VCaP (cell line): ENCODE data around the gene TAPBP.

Experiments used
- H3K27ac ChIP-seq: fragments of 450-650 bp; 2 replicates; pipeline ENCODE4 v1.5.1; 2017
- TF ChIP-seq, protein P1 (sequence below): fragments of 450-650 bp; conservative IDR thresholded peaks from 2 replicates; pipeline ENCODE4 v1.5.1; 2017; ENCODE audit warnings: mild to moderate bottlenecking, moderate library complexity

TAPBP gene

DNA sequence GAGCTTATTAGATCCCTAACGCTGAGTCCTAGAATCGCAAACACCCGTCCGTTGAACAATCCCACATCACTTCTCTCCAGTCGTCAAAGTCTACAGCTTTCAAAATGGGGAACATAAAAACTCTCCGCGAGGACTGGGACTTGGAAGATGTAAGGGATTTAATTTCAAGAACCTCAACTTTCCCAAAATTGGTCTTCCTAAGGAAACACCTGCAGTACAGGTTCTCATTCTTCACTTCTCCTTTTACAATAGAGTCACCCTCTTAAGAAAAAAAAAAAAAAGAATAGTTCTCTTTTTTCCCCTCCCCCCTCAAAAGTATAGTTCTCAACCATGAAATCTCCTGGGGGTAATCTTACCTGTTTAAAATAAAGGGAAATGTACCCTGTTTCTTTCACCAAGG lies 10.2 kb upstream of the TAPBP start:
- TF ChIP-seq, protein P1, sequence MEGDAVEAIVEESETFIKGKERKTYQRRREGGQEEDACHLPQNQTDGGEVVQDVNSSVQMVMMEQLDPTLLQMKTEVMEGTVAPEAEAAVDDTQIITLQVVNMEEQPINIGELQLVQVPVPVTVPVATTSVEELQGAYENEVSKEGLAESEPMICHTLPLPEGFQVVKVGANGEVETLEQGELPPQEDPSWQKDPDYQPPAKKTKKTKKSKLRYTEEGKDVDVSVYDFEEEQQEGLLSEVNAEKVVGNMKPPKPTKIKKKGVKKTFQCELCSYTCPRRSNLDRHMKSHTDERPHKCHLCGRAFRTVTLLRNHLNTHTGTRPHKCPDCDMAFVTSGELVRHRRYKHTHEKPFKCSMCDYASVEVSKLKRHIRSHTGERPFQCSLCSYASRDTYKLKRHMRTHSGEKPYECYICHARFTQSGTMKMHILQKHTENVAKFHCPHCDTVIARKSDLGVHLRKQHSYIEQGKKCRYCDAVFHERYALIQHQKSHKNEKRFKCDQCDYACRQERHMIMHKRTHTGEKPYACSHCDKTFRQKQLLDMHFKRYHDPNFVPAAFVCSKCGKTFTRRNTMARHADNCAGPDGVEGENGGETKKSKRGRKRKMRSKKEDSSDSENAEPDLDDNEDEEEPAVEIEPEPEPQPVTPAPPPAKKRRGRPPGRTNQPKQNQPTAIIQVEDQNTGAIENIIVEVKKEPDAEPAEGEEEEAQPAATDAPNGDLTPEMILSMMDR = no peak
- peak overlapping the region; percentile 100 for H3K27ac ChIP-seq

DNA sequence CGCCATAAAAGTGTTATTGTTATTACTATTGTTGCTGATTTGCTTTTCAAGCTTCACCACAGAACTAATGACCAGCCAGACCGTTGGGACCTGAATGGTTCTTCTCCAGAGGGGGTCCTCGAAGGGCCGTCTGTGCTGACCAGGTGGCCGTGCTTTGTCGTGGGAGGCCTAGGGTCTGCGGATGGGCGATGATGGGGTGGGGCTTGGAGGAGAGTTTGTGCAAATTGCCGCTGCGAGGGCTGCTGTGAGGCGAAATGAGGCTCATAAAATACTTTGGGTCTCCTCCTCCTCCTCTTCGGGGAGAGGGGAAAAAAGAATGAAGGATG lies 9.7 kb upstream of the TAPBP start:
- TF ChIP-seq, protein P1 = peak; percentile 16; the same call in 1 of the 2 replicates
- peak overlapping the region; percentile 100 for H3K27ac ChIP-seq

DNA sequence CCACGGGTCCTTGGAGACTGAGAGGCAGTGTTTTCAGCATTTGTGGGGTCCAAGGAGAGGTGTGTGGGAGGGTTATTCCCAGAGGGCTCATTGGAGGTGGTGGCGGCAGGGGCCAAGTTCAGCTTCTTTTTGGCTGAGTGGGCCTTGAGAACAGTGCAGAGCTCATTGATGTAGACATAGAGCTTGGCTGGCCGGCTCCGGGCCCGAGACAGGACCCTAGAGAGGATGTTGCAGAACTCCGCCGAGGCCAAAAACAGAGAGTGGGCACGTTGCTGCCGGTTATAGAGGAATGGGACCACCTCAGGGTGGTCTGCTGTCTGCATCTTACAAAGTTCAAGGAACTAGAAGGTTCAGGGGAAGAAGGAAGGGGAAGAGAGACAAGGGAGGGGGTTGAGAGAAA lies 7.3 kb upstream of the TAPBP start:
- H3K27ac ChIP-seq = peak overlapping the region; percentile 100
- TF ChIP-seq, protein P1 = no peak

DNA sequence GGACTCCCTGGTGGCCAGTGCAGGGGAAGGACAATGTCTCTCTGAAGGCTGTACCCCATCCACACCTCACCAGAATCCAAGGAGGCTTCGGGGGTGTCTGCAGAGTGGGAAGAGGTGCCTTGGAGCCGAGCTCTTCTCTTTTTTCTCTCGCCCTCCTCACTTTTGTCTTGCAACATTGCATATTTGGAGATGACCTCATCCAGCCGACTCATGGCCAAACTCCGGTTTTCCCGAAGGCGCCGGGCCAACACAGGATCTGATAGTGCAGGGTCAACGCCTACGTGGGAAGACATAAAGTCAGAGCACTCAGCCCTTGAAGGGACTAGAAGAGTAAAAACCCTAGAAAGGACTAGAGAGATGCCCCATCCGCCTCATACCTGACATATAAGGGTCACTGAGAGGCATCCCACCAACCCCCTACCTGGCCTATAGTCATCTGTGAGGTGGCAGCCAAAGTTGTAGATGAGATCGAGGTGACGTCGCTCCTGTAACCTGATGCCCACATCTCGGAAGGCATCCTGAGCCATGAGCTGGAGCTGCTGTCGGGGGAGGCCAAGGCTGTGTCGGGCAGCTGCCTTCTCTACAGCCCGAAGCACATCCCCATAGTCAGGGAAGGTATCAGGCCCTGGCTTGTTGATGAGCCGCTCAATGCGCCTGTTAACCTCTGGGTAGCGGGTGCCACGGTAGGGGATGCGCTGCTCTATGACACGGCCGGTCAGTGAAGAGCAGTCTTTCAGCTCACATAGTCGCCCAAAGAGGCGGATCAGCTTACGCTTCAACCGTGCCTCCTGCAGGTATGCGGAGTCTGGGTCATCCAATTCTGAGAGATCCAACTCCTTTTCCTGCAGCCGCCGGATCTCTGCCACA lies 6.7 kb upstream of the TAPBP start:
- H3K27ac ChIP-seq = peak overlapping the region; percentile 100
- TF ChIP-seq, protein P1 = no peak

DNA sequence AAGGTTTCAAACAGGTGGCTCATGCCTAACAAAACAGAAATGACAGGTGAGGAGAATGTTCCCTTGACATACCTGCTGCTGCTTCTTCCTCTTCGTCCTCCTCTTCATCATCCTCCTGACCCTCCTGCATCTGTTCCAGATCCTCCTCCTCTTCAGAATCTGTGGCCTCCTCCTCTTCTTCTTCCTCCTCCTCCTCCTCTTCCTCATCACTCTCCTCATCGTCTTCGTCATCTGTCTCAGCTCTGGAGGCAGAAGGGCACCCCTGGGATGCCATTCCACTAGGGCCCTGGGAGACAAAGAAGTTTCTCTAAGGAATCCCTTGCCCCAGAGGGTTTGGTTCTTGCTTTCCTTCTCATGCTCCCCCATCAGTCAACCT lies 6.0 kb upstream of the TAPBP start:
- TF ChIP-seq, protein P1 = no peak
- peak overlapping the region; percentile 100 for H3K27ac ChIP-seq

DNA sequence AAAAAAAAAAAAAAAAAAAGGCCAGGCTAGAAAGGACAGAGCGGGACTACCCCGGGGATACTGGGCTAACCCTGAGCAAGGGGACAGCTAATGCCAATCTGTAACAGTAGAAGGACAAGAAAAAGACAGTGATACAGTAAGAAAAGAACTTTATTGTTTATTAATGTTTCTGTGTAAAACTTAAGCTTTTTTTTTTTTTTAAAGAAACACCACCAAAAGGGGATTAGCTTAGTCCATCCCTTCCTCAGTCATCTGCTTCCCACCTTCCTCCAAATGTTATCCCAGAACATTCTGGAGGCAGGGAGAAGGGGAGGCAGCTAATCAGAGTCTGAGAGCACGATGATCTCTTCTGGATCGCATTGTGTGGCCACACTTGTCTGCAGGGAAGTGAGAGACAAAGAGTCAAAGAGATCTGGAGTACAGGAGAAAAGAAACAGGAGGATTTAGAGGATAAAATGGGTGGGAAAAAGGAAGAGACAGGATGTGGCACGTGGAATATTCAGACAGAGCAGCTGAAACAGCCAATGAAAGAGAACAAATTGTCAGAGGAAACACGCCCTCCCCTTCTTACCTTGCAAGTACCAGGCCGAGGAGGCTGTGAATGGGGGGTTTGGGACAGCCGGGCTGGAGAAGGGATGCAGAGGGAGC lies 4.7 kb upstream of the TAPBP start:
- TF ChIP-seq, protein P1 = no peak
- peak overlapping the region; percentile 100 for H3K27ac ChIP-seq

DNA sequence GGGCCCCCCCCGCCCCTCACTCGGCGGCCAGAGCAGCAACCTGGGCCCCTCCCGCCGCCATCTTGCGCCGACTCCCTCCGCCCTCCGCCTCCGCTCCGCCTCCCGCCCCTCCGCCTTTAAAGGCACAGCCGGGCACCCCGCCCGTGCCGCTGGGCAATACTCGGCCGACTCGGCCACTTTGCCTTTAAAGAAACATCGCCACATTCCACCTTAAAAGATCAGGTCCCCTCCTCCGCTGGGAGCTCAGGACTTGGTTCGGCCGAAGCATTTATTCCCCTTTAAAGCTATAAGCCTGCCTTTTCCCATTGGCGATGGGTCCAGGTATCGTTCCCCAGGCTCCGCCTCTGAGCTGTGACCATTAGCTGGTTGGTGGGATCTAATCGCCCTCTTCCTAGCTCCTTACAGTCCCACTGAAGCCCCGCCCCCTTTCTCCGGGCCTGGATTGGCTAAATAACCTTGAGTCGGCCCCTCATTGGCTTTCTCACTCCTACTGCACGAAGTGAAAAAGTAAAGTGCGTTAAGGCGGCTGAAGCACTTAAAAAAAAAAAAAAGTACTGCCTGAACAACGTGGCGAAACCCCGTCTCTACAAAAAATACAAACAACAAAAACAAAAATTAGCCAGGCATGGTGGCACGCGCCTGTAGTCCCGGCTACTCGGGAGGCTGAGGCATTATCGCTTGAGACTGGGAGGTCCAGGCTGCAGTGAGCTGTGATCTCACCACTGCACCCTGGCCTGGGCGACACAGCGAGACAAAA lies 4.0 kb upstream of the TAPBP start, which contains the start of gene ZBTB22:
TSS of gene ZBTB22 (minus strand) at position 76 of the 757 bp plus-strand sequence. CDS start 828 bp downstream, outside the sequence.
- H3K27ac ChIP-seq = peak within 1 kb of the TSS; percentile 100
- TF ChIP-seq, protein P1 = no peak
